ENCODE results near the gene CDH20.
"Not testable (repeated sequence)": the region's sequence is repeated elsewhere in the genome, so short reads cannot be mapped to it uniquely, and the experiment has no call there.

The CDH20 gene

DNA sequence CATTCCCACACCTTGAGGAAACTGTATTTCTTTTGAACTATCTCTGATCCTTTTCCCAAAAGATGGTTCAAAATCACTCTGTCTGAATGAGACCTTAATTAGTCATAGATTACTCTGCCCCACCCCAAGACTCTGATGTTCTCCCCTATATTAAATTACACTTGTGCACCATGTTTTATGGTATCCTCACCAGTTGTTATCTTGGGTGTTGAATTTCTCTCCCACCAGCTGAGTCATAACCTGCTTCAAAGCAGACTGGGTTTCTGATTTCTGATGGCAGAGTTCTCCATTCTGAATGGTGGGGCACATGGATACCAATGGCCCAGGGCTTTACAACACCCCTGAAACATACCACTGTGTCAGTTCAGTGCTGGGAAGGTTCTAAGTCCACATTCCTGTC is 15.0 kb downstream of the CDH20 start:
- no peak for DNase-seq (ENCODE audit: low read depth)

DNA sequence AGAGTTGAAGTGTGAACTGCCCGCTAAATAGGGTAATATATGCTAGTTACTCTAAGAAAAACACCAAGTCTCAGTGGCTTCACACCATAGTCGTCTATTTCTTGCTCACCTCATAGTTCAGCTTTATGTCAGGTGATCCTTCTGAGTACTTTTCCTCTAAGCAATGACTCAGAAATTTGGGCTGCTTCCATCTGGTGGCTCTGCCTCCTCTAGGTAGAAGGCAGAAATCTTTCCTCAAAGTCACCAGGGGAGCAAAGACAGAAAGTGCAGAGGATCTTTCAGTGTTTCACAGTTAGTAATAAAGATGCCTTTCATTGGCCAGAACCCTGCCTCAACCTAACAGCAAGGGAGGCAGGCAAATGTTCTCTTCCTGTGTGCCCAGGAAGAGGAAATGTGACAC is 17.3 kb downstream of the CDH20 start:
- DNase-seq (ENCODE audit: low read depth): no peak

DNA sequence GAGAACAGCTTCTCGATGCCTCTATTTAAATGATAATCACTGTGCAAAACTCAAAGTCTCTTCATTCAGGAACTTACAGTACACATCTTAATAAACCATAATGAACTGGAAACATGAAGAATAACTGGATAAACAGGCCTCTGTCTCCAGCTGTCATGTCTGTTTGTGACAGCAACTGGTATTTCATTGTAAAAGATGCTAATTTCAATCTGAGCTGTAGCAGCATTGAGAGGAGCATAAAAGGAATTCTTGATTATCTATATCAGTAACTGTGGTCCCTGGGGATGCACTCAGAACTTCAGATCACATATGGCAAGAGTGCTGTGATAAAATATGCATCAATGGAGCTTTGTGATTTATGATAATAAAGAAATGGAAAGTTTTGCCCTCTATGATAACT is 18.8 kb downstream of the CDH20 start:
- no peak for DNase-seq (ENCODE audit: low read depth)

DNA sequence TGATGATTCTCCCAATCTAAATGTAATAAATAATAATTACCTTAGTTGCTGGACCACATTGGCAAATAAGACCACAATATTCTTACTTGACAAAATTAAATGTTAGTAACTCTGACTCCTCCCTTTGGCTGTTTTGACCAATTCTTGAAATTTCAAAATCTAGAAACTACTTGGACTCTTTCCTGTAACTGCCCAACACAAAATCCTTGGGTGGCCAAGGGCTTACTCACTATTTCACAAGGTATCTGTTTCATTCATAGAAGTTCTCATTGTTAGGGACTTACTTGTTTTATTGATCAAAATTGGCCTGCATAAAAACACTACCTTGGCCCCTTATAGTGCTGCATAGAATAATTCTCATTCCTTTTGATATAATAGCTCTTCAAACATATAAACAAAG is 19.4 kb downstream of the CDH20 start:
- DNase-seq (ENCODE audit: low read depth): no peak

DNA sequence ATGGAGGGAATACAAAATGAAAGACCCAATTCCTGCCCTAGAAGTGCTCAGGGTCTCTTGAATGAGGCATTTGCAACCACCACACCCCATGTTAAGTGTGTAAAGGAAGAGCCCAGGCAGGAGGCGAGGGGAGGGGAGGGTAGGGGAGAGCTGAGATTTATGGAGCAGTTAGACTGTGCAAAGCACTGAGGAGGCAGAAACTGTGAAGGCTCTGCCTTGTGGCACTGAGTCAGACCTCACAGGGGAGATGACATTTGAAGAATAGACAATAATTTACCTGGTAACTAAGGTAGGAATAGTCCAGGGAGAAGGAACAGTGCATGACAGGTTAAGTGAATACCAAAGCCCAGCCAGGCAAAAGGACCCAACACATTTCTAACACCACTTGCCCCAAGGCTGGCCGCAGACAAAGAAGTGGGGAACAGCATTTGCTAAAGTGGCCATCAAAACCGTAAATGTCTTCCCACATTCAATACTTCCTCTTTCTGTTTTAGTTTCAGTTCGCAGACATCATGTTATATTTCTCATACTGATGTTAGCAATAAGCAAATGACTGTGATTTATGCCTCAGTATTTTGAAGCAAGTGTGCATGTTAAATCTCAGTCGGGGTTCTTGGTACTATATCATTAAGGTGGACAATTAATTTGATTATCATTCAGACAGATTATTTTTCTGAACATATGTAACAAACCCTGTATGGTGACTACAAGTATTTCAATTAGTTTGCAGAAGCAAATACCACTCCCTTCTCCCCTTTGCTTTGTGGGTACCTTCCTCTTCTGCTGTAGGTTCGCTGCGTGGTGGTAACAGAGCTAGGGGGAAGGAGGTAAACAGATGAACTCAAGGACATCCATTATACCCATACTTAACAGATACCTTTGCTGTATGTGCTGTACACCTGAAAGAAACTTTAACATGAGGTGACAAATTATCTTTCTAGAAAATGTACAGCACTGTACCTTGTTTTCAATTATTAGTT is 27.5 kb downstream of the CDH20 start:
- no peak for DNase-seq (ENCODE audit: low read depth)

DNA sequence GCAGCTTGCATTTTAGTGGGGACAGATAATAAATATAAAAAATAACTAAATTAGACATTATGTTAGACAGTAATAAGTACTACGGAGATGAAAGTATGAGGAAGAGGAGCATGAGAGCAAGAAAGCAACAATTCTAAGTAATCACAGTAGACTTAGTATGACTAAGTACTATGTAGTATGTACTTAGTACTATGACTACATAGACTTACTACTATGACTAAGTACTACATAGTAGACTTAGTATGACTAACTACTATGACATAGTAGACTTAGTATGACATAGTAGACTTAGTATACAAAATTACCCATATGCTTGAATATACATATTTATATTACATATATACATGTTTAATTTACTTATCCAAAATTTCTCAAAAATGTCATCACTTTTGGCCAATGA is 29.3 kb downstream of the CDH20 start:
- no peak for DNase-seq (ENCODE audit: low read depth)

DNA sequence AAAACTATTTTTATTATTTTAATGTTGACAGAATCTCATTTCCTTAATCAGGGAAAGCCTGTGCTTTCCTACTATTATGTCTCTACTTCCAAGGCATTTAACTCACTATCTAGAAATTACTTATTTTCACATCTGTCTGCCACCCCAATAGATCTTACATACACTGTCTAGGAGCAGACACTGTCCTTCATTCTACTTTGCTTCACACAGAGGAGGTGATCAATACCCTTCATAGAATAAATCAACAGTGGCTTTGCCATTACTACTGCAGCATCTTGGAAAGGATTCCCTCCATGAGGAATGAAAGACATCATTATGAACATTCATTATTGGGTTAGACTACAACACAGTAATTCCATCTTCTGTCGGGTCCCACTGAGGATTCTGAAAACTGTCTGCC is 31.7 kb downstream of the CDH20 start:
- DNase-seq (ENCODE audit: low read depth): no peak

DNA sequence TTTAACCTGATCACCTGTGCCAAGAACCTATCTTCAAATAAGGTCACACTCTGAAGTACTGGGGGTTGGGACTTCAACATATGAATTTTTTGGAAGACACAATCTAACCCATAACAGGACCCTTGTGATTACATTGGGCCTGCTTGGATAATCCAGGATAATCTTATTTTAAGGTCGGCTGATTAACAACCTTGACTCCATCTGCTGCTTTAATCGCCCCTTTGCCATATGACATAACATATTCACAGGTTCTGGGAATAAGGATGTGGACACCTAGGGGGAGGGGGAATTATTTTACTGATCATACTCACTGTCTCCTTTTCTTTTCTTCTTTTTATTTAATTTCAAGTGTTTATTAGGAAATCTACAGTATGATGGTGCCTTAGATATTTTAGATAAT is 34.8 kb downstream of the CDH20 start:
- no peak for DNase-seq (ENCODE audit: low read depth)

DNA sequence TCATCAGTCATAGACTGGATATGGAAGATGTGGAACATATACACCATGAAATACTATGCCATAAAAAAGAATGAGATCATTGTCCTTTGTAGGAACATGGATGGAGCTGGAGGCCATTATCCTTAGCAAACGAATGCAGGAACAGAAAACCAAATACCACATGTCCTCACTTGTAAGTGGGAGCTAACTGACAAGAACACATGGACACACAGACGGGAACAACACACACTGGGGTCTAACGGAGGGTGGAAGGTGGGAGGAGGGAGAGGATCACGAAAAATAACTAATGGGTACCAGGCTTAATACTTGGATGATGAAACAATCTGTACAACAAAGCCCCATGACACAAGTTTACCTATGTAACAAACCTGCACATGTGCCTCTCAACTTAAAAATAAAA is 36.4 kb downstream of the CDH20 start:
- not testable (repeated sequence) for DNase-seq (ENCODE audit: low read depth)

DNA sequence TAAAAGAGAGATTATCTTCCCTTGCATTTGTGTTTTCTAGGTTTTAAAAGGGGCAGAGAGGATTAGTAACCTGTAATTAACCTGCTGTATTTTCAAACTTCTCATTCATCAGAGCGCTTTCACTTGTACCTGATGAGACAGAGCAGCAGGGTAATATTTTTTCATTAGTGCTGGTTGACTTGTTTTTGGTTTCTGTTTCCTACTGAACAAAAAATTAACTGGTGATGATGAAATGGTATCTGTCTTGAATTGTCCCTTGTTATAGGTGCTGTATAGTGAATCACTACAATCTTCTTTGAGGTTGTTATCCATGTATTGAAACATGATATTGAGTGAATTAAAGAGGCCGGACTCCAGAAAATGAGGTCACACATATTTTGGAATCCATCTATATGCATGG is 37.9 kb downstream of the CDH20 start:
- no peak for DNase-seq (ENCODE audit: low read depth)

DNA sequence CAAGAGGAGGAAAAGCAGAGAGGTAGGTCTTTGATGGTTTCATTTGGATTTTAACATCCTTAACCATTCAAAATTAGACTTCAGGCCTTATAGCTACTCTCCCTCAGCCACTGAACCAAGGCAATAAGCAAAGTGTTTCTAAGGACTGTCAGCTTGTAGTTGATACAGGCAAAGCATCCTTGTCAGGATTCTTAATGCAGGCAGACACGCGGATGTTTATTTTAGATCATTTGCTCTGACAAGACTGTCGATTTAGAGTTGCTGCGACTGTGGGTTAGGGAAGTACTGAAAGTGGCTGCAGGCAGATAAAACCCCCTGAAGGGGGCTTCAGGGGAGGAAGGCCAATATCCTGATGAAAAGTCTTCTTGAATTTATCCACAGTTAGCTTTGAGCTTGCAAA is 46.6 kb downstream of the CDH20 start:
- DNase-seq (ENCODE audit: low read depth): no peak

DNA sequence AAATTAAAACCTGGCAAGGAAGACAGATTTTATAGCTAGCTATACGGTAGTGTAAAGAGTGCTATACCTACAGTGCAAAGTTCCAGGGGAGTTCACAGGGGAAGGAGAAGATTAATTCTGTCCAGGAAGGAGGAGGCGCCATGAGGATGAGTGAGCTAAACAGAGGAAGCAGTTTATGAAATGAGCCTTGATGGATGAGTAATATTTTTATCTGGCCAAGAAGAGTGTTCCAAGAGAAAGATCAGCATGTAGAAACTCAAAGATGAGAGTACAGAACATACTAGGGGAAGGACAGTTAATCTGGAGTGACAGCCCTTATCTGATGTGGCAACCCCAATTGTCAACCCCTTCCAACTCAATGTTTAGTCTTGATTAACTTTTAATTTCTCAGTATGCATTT is 54.8 kb downstream of the CDH20 start:
- DNase-seq (ENCODE audit: low read depth): no peak

DNA sequence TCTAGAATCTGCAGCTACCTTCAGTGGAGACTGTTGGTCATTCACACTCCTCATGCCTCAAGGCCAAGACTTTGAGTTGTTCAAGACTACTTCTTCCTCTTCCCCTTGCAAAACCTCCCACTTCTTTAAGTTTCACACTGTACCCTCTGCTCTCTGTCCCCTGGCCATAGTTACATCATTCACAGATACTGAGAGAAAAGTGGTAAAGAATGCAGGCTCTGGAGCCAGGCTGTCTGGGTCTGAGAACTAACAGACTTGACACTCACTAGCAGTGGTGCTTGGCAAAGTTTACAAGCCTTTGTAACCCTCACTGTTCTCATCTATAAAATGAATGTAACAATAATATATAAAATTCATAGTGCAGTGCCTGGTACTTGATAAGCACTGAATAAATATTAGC is 61.8 kb downstream of the CDH20 start:
- no peak for DNase-seq (ENCODE audit: low read depth)

DNA sequence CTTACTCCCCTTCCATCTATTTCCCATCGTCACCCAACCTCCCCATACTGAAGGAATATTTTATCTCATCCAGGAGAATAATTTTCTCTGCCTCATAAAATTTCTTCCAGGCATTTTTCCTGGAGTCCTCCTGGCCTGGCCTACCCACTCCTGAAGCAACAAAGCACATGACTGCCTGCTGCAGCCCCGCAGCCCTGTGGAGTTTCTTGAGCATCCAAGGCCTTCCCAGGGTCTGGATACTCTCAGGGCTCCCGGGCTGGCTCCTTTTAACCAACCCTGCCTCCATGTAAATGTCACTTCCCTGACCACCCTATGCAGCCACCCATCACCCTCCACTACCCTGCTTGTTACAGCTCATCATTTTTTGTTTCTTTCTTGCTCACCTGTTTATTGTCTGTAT is 64.0 kb downstream of the CDH20 start:
- no peak for DNase-seq (ENCODE audit: low read depth)

DNA sequence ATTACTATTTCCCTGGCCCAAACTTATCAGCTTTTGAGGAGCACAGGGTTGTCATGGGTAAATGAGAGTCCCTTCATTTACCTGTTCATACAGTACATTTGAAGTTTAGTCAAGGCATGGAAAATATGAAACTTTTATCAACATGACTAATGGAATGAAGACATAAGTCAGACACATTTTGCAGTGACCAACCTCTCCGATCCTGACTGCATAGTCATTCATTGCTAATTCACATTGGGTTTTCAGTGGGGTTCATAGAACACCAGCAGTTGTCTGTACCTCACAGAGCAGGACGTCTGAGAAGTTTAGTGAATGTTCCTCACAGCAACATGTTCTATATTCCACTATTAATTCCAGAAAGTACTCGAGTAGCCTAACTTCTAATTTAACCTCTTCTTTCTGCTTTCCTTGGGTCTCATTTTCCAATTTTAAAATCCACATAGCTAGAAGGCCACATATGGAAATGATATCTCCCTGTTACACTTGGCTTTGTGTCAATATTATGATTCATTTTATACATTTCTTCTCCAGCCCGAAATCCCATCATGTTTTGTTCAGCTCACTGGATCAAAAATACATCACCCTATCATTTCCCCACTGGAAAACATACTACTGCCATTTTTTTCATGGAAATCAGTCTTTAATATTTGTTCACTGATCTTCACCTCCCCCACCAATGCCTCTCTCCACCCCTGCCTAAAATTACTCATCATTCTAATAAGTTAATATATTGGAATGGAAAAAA is 65.9 kb downstream of the CDH20 start:
- no peak for DNase-seq (ENCODE audit: low read depth)

DNA sequence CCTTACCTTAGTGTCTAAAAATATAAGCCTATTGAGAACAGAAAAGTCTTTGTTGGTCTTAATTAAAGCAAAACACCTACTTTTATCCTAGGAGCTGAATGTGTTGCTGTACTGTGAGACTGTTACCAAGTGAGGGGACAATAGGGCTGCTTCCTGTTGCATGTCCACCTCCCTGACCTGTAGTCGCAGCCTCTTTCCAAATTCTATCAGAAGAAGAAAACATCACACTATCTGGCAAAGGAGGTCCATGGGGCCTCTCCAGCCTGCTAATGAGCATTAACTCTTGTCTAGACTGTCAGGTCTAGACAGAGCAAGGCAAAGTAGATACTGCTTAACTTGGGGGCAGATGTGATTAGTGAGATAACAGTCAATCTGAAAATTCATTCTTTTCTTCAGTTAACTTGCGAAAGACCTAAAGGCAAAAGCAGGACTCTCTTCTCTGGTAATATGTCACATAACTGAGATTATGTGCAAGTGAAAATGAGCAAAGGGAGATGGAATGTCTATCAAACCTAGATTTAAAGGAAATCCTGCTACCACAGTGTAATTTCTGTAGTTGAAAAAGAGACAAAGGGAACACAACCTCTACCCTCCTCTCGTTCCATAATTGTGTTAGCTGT is 66.9 kb downstream of the CDH20 start:
- DNase-seq (ENCODE audit: low read depth): no peak

DNA sequence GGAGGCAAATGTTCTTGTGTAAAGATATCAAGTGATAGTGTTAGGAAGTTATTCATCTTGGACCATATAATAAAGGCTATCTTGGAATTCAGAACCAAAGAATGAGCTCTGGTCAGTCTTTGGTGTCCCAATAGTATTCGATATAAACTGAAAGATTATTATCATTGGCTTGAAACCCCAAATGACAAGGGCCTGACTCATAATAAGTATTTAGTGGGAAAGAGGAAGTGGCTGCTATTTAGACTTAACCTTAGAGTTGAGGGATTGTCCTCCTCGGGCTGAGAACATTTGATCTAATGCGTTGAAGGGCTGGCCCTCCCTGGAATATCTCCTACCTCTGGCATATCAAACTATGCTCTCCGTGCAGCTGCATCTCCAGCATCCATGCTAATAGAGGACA is 67.5 kb downstream of the CDH20 start:
- no peak for DNase-seq (ENCODE audit: low read depth)

DNA sequence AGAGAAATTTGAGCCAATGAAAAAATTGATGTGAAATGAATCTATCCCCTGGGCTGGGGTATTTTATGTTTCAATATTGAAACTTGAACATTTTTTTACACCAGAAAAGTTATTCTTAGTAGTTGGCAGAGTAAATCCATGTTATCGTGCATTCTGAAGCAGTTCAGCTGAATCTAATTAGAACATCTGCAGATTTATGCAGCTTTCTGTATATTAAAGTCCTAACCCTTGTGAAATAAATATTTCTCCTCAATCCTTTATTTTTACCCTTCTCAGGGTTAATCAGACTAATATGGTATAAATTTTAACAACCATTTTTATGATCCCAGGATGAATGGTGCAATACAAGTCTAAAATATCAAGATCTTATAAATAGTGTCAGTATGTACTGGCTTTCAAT is 69.5 kb downstream of the CDH20 start:
- no peak for DNase-seq (ENCODE audit: low read depth)

DNA sequence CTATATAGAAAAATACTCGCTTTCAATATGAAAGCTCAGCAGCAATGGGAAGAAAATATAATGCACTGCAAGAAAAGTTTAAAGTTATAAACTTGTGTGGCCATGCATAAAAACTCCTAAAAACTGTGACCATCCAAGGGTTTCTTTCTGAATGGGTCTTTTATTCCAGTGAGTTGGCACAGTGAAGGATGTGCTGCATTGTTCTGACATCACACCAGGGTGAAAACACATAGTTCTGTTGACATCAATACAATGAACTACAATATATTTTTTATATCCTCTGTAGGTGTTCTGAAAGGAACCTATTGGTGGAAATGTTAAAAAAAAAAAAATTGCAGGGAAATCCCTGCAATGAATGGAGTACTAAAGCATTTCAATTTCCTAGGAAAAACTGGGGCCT is 80.2 kb downstream of the CDH20 start:
- DNase-seq (ENCODE audit: low read depth): no peak

DNA sequence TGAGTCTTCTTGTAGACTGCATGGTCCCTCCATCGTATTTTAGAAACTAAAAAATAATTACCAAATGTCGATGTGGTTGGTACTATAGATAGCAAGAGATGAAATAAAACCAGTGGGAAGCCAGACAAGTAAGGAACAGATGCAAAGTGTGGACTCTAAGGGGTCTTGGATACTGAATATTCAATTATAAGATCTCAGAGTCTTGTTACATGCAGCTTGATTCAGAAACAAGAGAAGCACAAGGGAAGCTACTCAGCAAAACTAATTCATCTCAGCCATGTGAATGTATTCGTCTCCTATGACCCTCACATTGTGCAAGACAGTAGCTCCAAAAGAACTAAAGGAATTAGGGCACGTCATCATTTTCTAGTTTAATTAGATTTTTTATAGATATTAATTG is 80.9 kb downstream of the CDH20 start:
- no peak for DNase-seq (ENCODE audit: low read depth)

DNA sequence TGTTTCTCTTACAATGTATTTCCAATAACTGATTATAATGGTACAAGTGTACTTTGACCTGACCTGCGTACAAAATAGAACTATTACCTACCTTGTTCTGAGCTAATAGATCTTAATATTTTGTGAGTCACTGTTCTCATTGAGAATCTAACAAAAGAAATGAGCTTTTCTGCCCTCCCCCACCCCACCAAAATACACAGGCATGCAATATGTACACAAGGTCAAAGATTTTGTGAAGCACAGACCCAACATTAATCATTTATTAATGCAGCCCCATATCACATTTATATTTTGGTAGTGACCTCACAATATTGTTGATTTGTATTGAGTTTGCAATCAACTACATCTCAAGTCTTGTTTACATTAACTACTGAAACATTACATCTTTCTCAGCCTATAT is 86.5 kb downstream of the CDH20 start:
- DNase-seq (ENCODE audit: low read depth): no peak

DNA sequence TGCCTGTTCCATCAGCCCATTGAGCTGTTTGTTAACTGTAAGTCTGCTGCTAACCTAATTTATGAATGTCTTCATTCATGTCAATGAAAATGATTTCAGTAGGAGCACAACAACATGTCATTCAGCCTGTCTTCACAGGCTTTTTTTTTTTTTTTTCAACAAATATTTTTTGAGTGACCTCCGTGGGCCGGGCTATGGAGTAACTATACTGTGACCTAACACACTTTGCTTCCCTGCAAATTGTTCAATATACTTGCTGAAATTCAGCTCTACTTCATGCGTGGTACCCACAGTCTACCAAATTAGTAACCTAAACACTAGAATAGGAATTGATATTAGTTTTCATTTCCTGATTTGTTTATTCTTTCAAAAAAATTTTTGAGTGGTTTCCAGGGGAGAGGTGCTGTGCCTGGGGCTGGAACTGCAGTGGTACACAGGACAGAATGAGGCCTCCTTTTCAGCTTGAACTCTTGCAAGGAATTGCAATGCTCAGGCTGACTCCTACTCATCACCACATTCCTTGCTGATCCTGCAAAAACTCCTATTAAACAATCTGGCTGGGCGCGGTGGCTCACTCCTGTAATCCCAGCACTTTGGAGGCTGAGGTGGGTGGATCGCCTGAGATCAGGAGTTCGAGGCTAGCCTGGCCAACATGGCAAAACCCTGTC is 87.1 kb downstream of the CDH20 start:
- DNase-seq (ENCODE audit: low read depth): no peak
